Stomach (tissue), 9 donors: Measurements from ENCODE around the gene IL12B. TPM values are rescaled to one million over a fixed set of nuclear protein-coding genes. Genes with fewer than 3 reads are reported as not detected.
"Not testable (repeated sequence)": the region's sequence is repeated elsewhere in the genome, so short reads cannot be mapped to it uniquely, and the experiment has no call there.

Source experiments
- DNase-seq, 2 donors: peaks; one replicate each; pipeline versions ENCODE4 v3.0.0 to v3.0.0-alpha.2; 2013 to 2019
- H3K27ac ChIP-seq, 5 donors: fragments of 200-600 bp in 4 of 5; sonication (generic) in 4 of 5; one replicate each; pipeline ENCODE4 v1.5.1; 2013 to 2019; ENCODE audit warnings: mild to moderate bottlenecking in 1 of 5, moderate library complexity in 1 of 5
- H3K27me3 ChIP-seq, 3 donors: fragments of 200-600 bp; sonication (generic); one replicate each; pipeline ENCODE4 v1.5.1; 2017 to 2019; ENCODE audit warnings: mixed run types in 1 of 3
- H3K36me3 ChIP-seq, 4 donors: fragments of 200-600 bp; sonication (generic); 1 replicate in 3 of 4; 2 replicates in 1 of 4; pipeline ENCODE4 v1.5.1; 2016 to 2019
- H3K4me1 ChIP-seq, 4 donors: fragments of 200-600 bp; sonication (generic); one replicate each; pipeline ENCODE4 v1.5.1; 2016 to 2019
- H3K4me3 ChIP-seq, 4 donors: fragments of 200-600 bp; sonication (generic) in 3 of 4; one replicate each; pipeline ENCODE4 v1.5.1; 2016 to 2019; ENCODE audit warnings: mild to moderate bottlenecking in 1 of 4
- H3K9me3 ChIP-seq, 4 donors: fragments of 200-600 bp; sonication (generic); one replicate each; pipeline ENCODE4 v1.5.1; 2016 to 2019
- CTCF ChIP-seq, 7 experiments: fragments of 450-650 bp in 4 of 7; fragments of 200-600 bp in 3 of 7; sonication (generic) in 3 of 7; IDR thresholded peaks; one replicate each; pipeline ENCODE4 v1.5.1; 2016 to 2019; ENCODE audit warnings: antibody characterized with exemption in 7 of 7, control low read depth in 2 of 7, mild to moderate bottlenecking in 1 of 7
- EP300 ChIP-seq: sonication (generic); formaldehyde crosslinking; IDR thresholded peaks from one replicate; pipeline ENCODE4 v1.6.1; 2017; ENCODE audit warnings: antibody characterized with exemption
- POLR2A ChIP-seq, 4 donors: fragments of 450-650 bp; IDR thresholded peaks; one replicate each; pipeline ENCODE4 v1.6.1; 2016; ENCODE audit warnings: antibody characterized with exemption in 4 of 4, control low read depth in 2 of 4, mild to moderate bottlenecking in 1 of 4, moderate library complexity in 1 of 4
- POLR2AphosphoS5 ChIP-seq, 3 donors: sonication (generic); formaldehyde crosslinking; IDR thresholded peaks; one replicate each; pipeline ENCODE4 v1.6.1; 2016; ENCODE audit warnings: antibody characterized with exemption in 3 of 3
- WGBS, 5 donors: extraction: QIAGEN DNeasy Blood & Tissue Kit in 3 of 5; methylation state at CpG; one replicate each; pipeline versions ENCODE4 v1.1.5 to v1.1.7; 2013 to 2018; 5-methylcytosine and 5-hydroxymethylcytosine counted together
- intact Hi-C: fragments of 100-400 bp; cut with DNase I; formaldehyde crosslinking; loops from one replicate; pipeline ENCODE4 v1.15.1; 2023; ENCODE audit warnings: low total_unique reads
- polyA plus RNA-seq, 3 donors: library from polyadenylated mRNA; stranded (reverse); fragments of 200-250 nt; gene quantifications; one replicate each; pipeline ENCODE4 v1.2.3, GENCODE V29; 2013
- total RNA-seq, 5 donors: library from RNA; depleted of rRNA; stranded (reverse); fragments of >200 nt; gene quantifications; one replicate each; pipeline versions ENCODE4 v1.1.0 to v1.2.3, GENCODE V29; 2014 to 2016
- donor health status: healthy with polysubstance abuse.
- donor health status: Bipolar disorder and iron deficiency.
- donor health status: healthy.

IL12B gene
- total and polyA plus RNA-seq, 8 donors = 0.05 TPM; not detected in 7

- peaks cover 0 to 2% (median under 1%) of the 10 kb centered on the region in 4 donors for H3K4me1 ChIP-seq
- peaks cover 0 to 25% (median 22%) of the 10 kb centered on the region in 4 donors for H3K9me3 ChIP-seq
- DNase-seq = no peak
- H3K4me3 ChIP-seq = no peak overlapping the region
- TF ChIP-seq CTCF (IDR thresholded peaks at IDR 0.05) (no peak), EP300 (no peak), POLR2AphosphoS5 (IDR thresholded peaks at IDR 0.05) (no peak), POLR2A (IDR thresholded peaks at IDR 0.05) (no peak)
- H3K36me3 ChIP-seq = no peaks in the 10 kb centered on the region
- no peak overlapping the region for H3K27ac ChIP-seq
- H3K27me3 ChIP-seq = peaks cover 0 to 6% (median 0%) of the 10 kb centered on the region in 3 donors
- 74 to 82% (median 75%) methylated on average over 5 of the region's 5 CpGs for WGBS, 5 donors
- intact Hi-C loops = no loop called here
Measured at GRCh38 chr5:159304961-159305595, 25.2 kb downstream of the IL12B start.

- Histone ChIP-seq H3K27ac (no peak overlapping the region), H3K27me3 (no peaks in the 10 kb centered on the region), H3K4me1 (no peaks in the 10 kb centered on the region), H3K4me3 (no peak overlapping the region), H3K36me3 (no peaks in the 10 kb centered on the region), H3K9me3 (peaks cover 0 to 33% (median 28%) of the 10 kb centered on the region in 4 donors)
- TF ChIP-seq EP300 (no peak), POLR2A (IDR thresholded peaks at IDR 0.05) (no peak)
- WGBS, 5 donors = 93 to 99% (median 98%) methylated on average over 4 of the region's 4 CpGs
- intact Hi-C loops = no loop called here
- no peak for DNase-seq
Measured at GRCh38 chr5:159303286-159303685, 27.0 kb downstream of the IL12B start.

- DNase-seq, H3K4me3 ChIP-seq, H3K4me1 ChIP-seq, intact Hi-C loops, H3K27me3 ChIP-seq, H3K36me3 ChIP-seq, H3K27ac ChIP-seq: not testable (repeated sequence)
- 82 to 87% (median 85%) methylated on average over 13 of the region's 13 CpGs for WGBS, 5 donors
- H3K9me3 ChIP-seq = peaks cover 0 to 43% (median 37%) of the 10 kb centered on the region in 4 donors
Measured at GRCh38 chr5:159301929-159302860, 28.1 kb downstream of the IL12B start.

GRCh38 chr5:159301466-159301865 lies 28.8 kb downstream of the IL12B start:
- Histone ChIP-seq H3K4me3 (no peak overlapping the region), H3K4me1 (no peaks in the 10 kb centered on the region), H3K27ac (no peak overlapping the region), H3K36me3 (no peaks in the 10 kb centered on the region), H3K9me3 (peaks cover 0 to 46% (median 38%) of the 10 kb centered on the region in 4 donors), H3K27me3 (no peaks in the 10 kb centered on the region)
- no peak for DNase-seq
- no peak for TF ChIP-seq CTCF (IDR thresholded peaks at IDR 0.05)
- WGBS, 5 donors = 73 to 89% (median 84%) methylated on average over 3 of the region's 3 CpGs
- intact Hi-C loops = no loop called here

GRCh38 chr5:159297300-159297699 lies 33.0 kb downstream of the IL12B start:
- WGBS, 5 donors = 88 to 99% (median 91%) methylated on average over 5 of the region's 5 CpGs
- H3K4me3 ChIP-seq, H3K27me3 ChIP-seq, H3K4me1 ChIP-seq, H3K27ac ChIP-seq, H3K36me3 ChIP-seq, DNase-seq, intact Hi-C loops: not testable (repeated sequence)
- H3K9me3 ChIP-seq = peaks cover 0 to 34% (median 27%) of the 10 kb centered on the region in 4 donors

- H3K27me3 ChIP-seq = no peaks in the 10 kb centered on the region
- H3K27ac ChIP-seq = no peak overlapping the region
- DNase-seq = no peak
- TF ChIP-seq POLR2A (IDR thresholded peaks at IDR 0.05) (no peak), POLR2AphosphoS5 (IDR thresholded peaks at IDR 0.05) (no peak), CTCF (IDR thresholded peaks at IDR 0.05) (no peak), EP300 (no peak)
- 89 to 93% (median 91%) methylated on average over 5 of the region's 5 CpGs for WGBS, 5 donors
- H3K4me3 ChIP-seq = no peak overlapping the region
- peaks cover 0 to 23% (median 15%) of the 10 kb centered on the region in 4 donors for H3K9me3 ChIP-seq
- H3K36me3 ChIP-seq = no peaks in the 10 kb centered on the region
- no peaks in the 10 kb centered on the region for H3K4me1 ChIP-seq
- intact Hi-C loops = no loop called here
Measured at GRCh38 chr5:159294921-159295320, 35.4 kb downstream of the IL12B start.
